GM19035 (cell line): Measurements from ENCODE around the gene CTDSP1.

Source experiments
- ATAC-seq: cut with Tn5 transposase; IDR thresholded peaks from one replicate; pipeline ENCODE4 v1.9.1; 2021; ENCODE audit not compliant: unreplicated experiment

The CTDSP1 gene

DNA sequence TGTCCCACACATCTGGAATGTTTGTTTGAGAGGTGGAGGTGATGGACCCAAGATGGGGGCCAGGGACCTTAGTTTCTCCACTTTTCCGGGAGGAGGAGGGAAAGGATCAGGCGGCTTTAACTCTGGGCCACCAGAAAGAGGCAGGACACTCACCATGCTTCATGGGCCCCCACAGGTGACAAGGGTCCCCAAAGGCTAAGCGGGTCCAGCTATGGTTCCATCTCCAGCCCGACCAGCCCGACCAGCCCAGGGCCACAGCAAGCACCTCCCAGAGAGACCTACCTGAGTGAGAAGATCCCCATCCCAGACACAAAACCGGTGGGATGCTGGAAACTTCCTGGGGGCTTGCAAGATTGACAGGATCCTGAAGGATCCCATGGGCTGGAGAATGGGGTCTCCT is 16.9 kb upstream of the CTDSP1 start:
- no peak for ATAC-seq

- ATAC-seq: no peak
Observed at GRCh38 chr2:218383892-218384519, 15.7 kb upstream of the CTDSP1 start.

DNA sequence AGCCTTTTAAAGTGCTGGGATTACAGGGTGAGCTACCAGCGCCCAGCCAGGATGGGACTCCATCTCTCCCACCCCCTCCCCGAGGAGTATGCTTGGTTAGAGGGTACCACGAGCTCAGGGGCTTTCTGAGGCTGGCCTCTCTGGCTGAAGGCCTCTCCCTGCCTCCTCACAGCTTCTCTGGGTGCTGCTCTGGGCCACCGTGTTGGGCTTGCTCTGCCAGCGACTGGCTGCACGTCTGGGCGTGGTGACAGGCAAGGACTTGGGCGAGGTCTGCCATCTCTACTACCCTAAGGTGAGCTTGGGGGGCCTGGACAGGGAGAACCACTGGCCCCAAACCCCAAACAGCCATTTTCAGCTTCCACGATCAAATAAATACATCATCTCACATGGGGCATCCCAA is 14.7 kb upstream of the CTDSP1 start:
- no peak for ATAC-seq

GRCh38 chr2:218386505-218387368 is 12.9 kb upstream of the CTDSP1 start:
- ATAC-seq: no peak

GRCh38 chr2:218387369-218388194 is 12.1 kb upstream of the CTDSP1 start:
- no peak for ATAC-seq

GRCh38 chr2:218389333-218390150 is 10.1 kb upstream of the CTDSP1 start:
- ATAC-seq: no peak

DNA sequence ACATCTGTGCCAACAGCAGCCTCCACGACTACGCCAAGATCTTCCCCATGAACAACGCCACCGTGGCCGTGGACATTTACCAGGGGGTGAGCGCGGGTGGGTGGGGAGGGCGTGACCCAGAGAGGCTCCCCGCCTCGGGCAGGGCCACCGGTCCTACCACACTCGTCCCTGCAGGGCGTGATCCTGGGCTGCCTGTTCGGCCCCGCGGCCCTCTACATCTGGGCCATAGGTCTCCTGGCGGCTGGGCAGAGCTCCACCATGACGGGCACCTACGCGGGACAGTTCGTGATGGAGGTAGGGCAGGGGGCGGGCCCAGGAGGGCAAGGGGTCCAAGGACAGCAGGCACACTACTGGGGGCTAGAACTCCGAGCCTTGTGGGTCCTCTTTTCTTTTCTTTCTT is 8.5 kb upstream of the CTDSP1 start:
- ATAC-seq: no peak

DNA sequence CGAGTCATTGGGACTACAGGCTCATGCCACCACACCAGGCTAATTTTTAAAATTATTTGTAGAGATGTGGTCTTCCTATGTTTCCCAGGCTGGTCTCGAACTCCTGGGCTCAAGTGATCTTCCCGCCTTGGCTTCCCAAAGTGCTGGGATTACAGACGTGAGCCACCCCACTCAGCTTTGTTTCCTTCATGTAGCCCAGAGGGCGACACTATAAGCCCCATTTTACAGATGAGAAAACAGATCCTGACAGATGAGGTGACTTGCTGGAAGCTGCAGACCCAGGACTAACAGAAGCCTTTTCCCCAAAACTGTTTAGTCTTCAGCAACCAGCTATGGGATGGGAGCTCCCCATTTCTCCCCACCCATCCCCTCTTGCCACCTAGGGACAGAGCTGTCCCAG is 7.2 kb upstream of the CTDSP1 start:
- ATAC-seq: no peak

- no peak for ATAC-seq
Observed at GRCh38 chr2:218392891-218393462, 6.7 kb upstream of the CTDSP1 start.

- ATAC-seq: no peak
Observed at GRCh38 chr2:218393750-218394290, 5.8 kb upstream of the CTDSP1 start.

DNA sequence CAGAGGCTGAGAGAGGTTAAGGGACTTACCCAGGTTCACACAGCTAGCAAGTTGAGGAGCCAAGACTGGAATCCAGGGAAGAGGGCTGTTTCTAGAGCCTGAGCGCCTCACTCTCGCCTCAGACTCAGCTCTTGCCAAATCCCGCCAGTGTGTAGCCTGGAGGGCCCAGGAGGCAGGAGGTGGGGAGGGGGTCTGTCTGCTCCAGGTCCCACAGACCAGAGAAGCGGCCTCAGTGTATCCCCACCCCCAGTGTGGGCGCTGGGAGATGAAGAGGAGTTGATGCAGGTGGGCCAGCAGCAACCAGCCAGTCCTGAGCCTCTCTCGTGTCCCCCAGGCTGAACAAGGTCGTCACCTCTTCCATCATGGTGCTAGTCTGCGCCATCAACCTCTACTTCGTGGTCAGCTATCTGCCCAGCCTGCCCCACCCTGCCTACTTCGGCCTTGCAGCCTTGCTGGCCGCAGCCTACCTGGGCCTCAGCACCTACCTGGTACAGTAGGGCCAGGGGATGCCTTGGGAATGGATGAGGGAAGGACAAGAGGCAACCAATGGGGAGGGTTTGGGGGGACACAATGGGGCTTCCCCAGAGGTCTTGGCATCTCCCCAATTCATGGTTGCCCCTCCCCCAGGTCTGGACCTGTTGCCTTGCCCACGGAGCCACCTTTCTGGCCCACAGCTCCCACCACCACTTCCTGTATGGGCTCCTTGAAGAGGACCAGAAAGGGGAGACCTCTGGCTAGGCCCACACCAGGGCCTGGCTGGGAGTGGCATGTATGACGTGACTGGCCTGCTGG is 5.2 kb upstream of the CTDSP1 start:
- no peak for ATAC-seq

DNA sequence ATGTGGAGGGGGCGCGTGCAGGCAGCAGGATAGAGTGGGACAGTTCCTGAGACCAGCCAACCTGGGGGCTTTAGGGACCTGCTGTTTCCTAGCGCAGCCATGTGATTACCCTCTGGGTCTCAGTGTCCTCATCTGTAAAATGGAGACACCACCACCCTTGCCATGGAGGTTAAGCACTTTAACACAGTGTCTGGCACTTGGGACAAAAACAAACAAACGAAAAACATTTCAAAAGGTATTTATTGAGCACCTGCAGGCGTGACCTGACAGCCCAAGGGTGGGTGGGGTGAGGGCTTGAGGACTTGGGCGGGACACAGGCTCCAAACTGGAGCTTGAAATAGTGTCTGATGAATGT is 4.6 kb upstream of the CTDSP1 start:
- ATAC-seq: no peak

DNA sequence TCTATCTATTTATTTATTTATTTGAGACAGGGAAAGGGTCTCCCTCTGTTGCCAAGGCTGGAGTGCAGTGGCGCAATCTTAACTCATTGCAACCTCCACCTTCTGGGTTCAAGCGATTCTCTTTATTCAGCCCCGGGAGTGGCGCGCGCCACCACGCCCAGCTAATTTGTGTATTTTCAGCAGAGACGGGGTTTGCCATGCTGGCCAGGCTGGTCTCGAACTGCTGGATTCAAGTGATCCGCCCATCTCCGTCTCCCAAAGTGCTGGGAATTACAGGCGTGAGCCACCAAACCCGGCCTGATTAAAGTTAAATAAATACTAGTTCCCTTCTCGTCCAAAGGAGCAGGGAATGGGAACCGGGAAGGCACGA is 4.2 kb upstream of the CTDSP1 start:
- ATAC-seq: no peak

- peak; percentile 40 for ATAC-seq
Observed at GRCh38 chr2:218395826-218396687, 3.6 kb upstream of the CTDSP1 start.

- ATAC-seq: no peak
Observed at GRCh38 chr2:218396688-218397462, 2.8 kb upstream of the CTDSP1 start.

DNA sequence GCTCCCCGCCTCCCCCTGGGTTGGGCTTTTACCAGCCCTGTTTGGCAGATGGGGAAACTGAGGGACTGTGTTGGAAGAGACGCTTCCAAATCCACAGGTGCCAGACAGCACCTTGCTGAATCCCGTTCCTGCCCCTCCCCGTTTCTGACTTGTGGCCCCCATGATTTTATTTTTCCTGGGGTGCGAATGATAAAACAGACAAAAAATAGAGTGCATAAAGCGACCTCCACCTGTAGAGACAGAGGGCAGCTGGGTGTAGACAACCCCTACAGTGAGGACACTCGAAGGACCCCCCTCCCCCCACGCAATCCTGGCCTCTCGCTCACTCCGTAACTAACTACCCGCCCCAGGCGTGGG is 2.2 kb upstream of the CTDSP1 start:
- ATAC-seq: no peak

GRCh38 chr2:218397820-218398436 is 1.7 kb upstream of the CTDSP1 start:
- peak; percentile 14 for ATAC-seq
